GM12878 (cell line): Measurements from ENCODE around the gene CACNA1B. TPM values are rescaled to one million over a fixed set of nuclear protein-coding genes. Genes with fewer than 3 reads are reported as not detected.

ENCODE experiments used
- ATAC-seq: fragments of 200-7000 bp; cut with Tn5 transposase; 3 replicates; pipeline ENCODE4 v1.9.1; 2020; ENCODE audit warnings: mild to moderate bottlenecking, moderate library complexity
- BruUV-seq: library from RNA; stranded (reverse); fragments of 400-500 nt; replicated peaks from 2 replicates; lab custom pipeline; 2021; lab: Mats Ljungman, UMichigan
- CTCF ChIA-PET: fragments of 300-600 bp; sonication (Branson Sonifier 250); formaldehyde crosslinking; extraction: SDS; loops from one replicate; lab custom pipeline; 2021; ENCODE audit warnings: inconsistent platforms; lab: Yijun Ruan, JAX
- POLR2A ChIA-PET: fragments of 350-600 bp; formaldehyde crosslinking; extraction: SDS; loops from one replicate; lab custom pipeline; 2021; ENCODE audit warnings: inconsistent platforms; lab: Charles Lee
- RAD21 ChIA-PET: fragments of 300-600 bp; sonication (Branson Sonifier 250); formaldehyde crosslinking; loops from one replicate; lab custom pipeline; 2023; ENCODE audit warnings: antibody characterized with exemption; ENCODE audit not compliant: unreplicated experiment; lab: Charles Lee
- SMC1A ChIA-PET: fragments of 300-600 bp; sonication (Branson Sonifier 250); formaldehyde crosslinking; loops from one replicate; lab custom pipeline; 2023; ENCODE audit not compliant: unreplicated experiment, uncharacterized antibody; lab: Charles Lee
- DNase-seq: peaks from one replicate; pipeline ENCODE4 v3.0.0-alpha.2; 2011; ENCODE audit warnings: low read depth, low spot score
- FAIRE-seq: peaks from 3 replicates; lab custom pipeline; 2011; peaks lifted over from hg19 to GRCh38; lab: Jason Lieb, UNC
- H2AFZ ChIP-seq: 2 replicates; pipeline ENCODE4 v1.6.0; 2011; ENCODE audit warnings: low read depth, low read length, control low read depth; ENCODE audit not compliant: control insufficient read depth
- H3K27ac ChIP-seq: 2 replicates; pipeline ENCODE4 v1.5.1; 2011; ENCODE audit warnings: control low read depth; ENCODE audit not compliant: control insufficient read depth, insufficient read depth
- H3K27me3 ChIP-seq, 2 experiments: replicated peaks in 1 of 2; 2 replicates each; pipeline versions ENCODE4 v1.6.0 to v1.6.1; 2011; ENCODE audit warnings: low read length in 1 of 2; ENCODE audit not compliant: control insufficient read depth in 2 of 2, insufficient read depth in 2 of 2
- H3K36me3 ChIP-seq, 2 experiments: 2 replicates each; pipeline ENCODE4 v1.5.1; 2011; ENCODE audit warnings: low read length in 1 of 2; ENCODE audit not compliant: control insufficient read depth in 2 of 2, insufficient read depth in 2 of 2
- H3K4me1 ChIP-seq: 2 replicates; pipeline ENCODE4 v1.6.1; 2011; ENCODE audit warnings: mild to moderate bottlenecking, low read length, moderate library complexity, mixed read lengths; ENCODE audit not compliant: control insufficient read depth, insufficient read depth
- H3K4me2 ChIP-seq: 2 replicates; pipeline ENCODE4 v1.6.0; 2011; ENCODE audit warnings: control low read depth; ENCODE audit not compliant: control insufficient read depth, insufficient read depth
- H3K4me3 ChIP-seq: fragments of 200-600 bp; sonication (generic); 2 replicates; pipeline ENCODE4 v1.5.1; 2016
- H3K79me2 ChIP-seq: 2 replicates; pipeline ENCODE4 v1.6.0; 2011; ENCODE audit warnings: low read length; ENCODE audit not compliant: control insufficient read depth, insufficient read depth
- H3K9ac ChIP-seq: 2 replicates; pipeline ENCODE4 v1.8.0; 2011; ENCODE audit warnings: low read length, control low read depth, mixed read lengths; ENCODE audit not compliant: control insufficient read depth, insufficient read depth
- H3K9me3 ChIP-seq: replicated peaks from 3 replicates; pipeline ENCODE4 v1.5.1; 2011; ENCODE audit warnings: mild to moderate bottlenecking, low read length; ENCODE audit not compliant: control insufficient read depth, insufficient read depth
- H4K20me1 ChIP-seq: 2 replicates; pipeline ENCODE4 v1.6.0; 2011; ENCODE audit not compliant: control insufficient read depth, insufficient read depth
- CBX3 ChIP-seq: fragments of 200-600 bp; sonication (generic); IDR thresholded peaks from 2 replicates; pipeline ENCODE4 v1.6.1; 2016; ENCODE audit warnings: low read depth, borderline replicate concordance
- HCFC1 ChIP-seq: fragments of 150-350 bp; IDR thresholded peaks from 2 replicates; pipeline ENCODE4 v1.6.1; 2014; ENCODE audit warnings: low read length
- MYC ChIP-seq: IDR thresholded peaks from 2 replicates; pipeline ENCODE4 v1.6.1; 2011; ENCODE audit warnings: mild to moderate bottlenecking, low read length, moderate library complexity, inconsistent platforms; ENCODE audit not compliant: insufficient read depth, insufficient replicate concordance, insufficient read length, severe bottlenecking
- RCOR1 ChIP-seq: conservative IDR thresholded peaks from 2 replicates; pipeline ENCODE4 v1.6.1; 2012; ENCODE audit warnings: low read depth, low read length, improper control_type of control experiment
- RELA ChIP-seq: fragments of 450-650 bp; IDR thresholded peaks from 2 replicates; pipeline ENCODE4 v1.8.0; 2014; ENCODE audit warnings: borderline replicate concordance; ENCODE audit not compliant: partially characterized antibody
- SIX5 ChIP-seq: IDR thresholded peaks from 2 replicates; pipeline ENCODE4 v1.6.1; 2011; ENCODE audit warnings: mild to moderate bottlenecking, low read depth, low read length, moderate library complexity; ENCODE audit not compliant: severe bottlenecking
- ZNF622 ChIP-seq: fragments of 450-650 bp; IDR thresholded peaks from 2 replicates; pipeline ENCODE4 v1.6.1; 2017; ENCODE audit warnings: mild to moderate bottlenecking, inconsistent platforms
- WGBS: methylation state at CpG from one replicate; pipeline ENCODE4 v1.1.6; 2016; ENCODE audit warnings: low lambda C conversion rate; ENCODE audit not compliant: insufficient replicate concordance, insufficient coverage; ENCODE audit errors: missing lambda C conversion rate; 5-methylcytosine and 5-hydroxymethylcytosine counted together
- in situ Hi-C: fragments of 300-500 bp; cut with MboI; formaldehyde crosslinking; loops from 9 replicates; pipeline ENCODE4 v1.14.3; 2018; ENCODE audit warnings: mixed read lengths
- intact Hi-C: fragments of 100-400 bp; cut with micrococcal nuclease; formaldehyde crosslinking; loops from one replicate; pipeline ENCODE4 v1.14.2; 2022; ENCODE audit not compliant: unreplicated experiment
- polyA plus RNA-seq, 11 experiments: library from polyadenylated mRNA; depleted of rRNA in 4 of 11; unstranded in 6 of 11; stranded (reverse) in 5 of 11; fragments of >200 nt; fragmentation: Nextera tagmentation in 4 of 11; fragmentation: Illumina TruSeq in 1 of 11; extraction: Ambion mirVana in 4 of 11; extraction: Trizol in 1 of 11; gene quantifications; 1 replicate in 1 of 11; 2 replicates in 10 of 11; pipeline versions ENCODE4 v1.2.1 to v1.2.3, GENCODE V29; 2011 to 2016; ENCODE audit warnings: inconsistent platforms in 2 of 11, missing spikeins in 2 of 11, low read depth in 1 of 11
- total RNA-seq, 4 experiments: library from RNA; depleted of rRNA in 3 of 4; stranded (reverse); fragments of >200 nt in 3 of 4; fragmentation: Illumina TruSeq in 1 of 4; extraction: Trizol in 1 of 4; gene quantifications; 2 replicates each; pipeline versions ENCODE4 v1.2.1 to v1.2.3, GENCODE V29; 2013 to 2021
- TF ChIP-seq, protein P1 (sequence below): fragments of 450-650 bp; IDR thresholded peaks from 2 replicates; pipeline ENCODE4 v1.6.1; 2017; ENCODE audit warnings: mild to moderate bottlenecking, low read depth, inconsistent platforms; ENCODE audit not compliant: poor library complexity, severe bottlenecking

CACNA1B gene
- total and polyA plus RNA-seq, 10 of the 15 experiments (the other 5 are each of a cell fraction or from before 2014, with no cell fraction given), result 0.01 to 0.03 (median 0.01) TPM; not detected in 7

DNA sequence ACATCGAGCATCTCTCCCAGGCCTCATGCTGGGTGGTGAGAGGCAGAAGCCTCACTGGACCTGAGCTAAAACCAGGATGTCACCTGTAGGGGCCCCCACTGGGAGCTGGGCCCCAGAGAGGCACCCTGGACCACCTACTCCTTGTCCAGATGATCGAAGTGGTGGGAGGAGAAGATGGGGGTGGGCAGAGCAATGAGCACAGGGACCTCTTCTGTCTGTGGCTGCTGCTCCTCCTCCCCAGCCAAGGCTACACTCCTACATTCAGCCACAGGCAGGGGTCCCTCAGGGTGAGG, 227.5 kb downstream of the CACNA1B start:
- H3K27ac ChIP-seq, result no peak overlapping the region
- intact Hi-C loops, result no loop called here
- POLR2A ChIA-PET, result no interaction called here
- FAIRE-seq (no peak), DNase-seq (no peak), ATAC-seq (no peak)
- TF ChIP-seq RCOR1 (no peak), CBX3 (no peak), HCFC1 (no peak), RELA (no peak), SIX5 (no peak), MYC (no peak), ZNF622 (no peak)
- TF ChIP-seq, protein P1, sequence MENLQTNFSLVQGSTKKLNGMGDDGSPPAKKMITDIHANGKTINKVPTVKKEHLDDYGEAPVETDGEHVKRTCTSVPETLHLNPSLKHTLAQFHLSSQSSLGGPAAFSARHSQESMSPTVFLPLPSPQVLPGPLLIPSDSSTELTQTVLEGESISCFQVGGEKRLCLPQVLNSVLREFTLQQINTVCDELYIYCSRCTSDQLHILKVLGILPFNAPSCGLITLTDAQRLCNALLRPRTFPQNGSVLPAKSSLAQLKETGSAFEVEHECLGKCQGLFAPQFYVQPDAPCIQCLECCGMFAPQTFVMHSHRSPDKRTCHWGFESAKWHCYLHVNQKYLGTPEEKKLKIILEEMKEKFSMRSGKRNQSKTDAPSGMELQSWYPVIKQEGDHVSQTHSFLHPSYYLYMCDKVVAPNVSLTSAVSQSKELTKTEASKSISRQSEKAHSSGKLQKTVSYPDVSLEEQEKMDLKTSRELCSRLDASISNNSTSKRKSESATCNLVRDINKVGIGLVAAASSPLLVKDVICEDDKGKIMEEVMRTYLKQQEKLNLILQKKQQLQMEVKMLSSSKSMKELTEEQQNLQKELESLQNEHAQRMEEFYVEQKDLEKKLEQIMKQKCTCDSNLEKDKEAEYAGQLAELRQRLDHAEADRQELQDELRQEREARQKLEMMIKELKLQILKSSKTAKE, result no peak
- H3K79me2 ChIP-seq, result no peaks in the 10 kb centered on the region
- H3K4me3 ChIP-seq, result no peak overlapping the region
- H3K9me3 ChIP-seq, result no peaks in the 10 kb centered on the region
- CTCF ChIA-PET, result no interaction called here
- RAD21 ChIA-PET, result no interaction called here
- SMC1A ChIA-PET, result no interaction called here
- 0% methylated on average over 2 of the region's 2 CpGs for WGBS
- no peak overlapping the region for H3K9ac ChIP-seq
- H3K36me3 ChIP-seq, result no peaks in the 10 kb centered on the region
- H2AFZ ChIP-seq, result no peak overlapping the region
- no peaks in the 10 kb centered on the region for H3K4me1 ChIP-seq
- in situ Hi-C loops, result no loop called here
- no peak overlapping the region for H3K4me2 ChIP-seq
- H4K20me1 ChIP-seq, result no peaks in the 10 kb centered on the region
- BruUV-seq, result no TSS peak
- H3K27me3 ChIP-seq, result no peaks in the 10 kb centered on the region
